SH-SY5Y (cell line): ENCODE data around the gene GNPNAT1.

ENCODE experiments used
- GATA2 ChIP-seq: IDR thresholded peaks from 2 replicates; pipeline ENCODE4 v1.6.1; 2011; ENCODE audit warnings: mild to moderate bottlenecking, low read depth, low read length
- GATA3 ChIP-seq: IDR thresholded peaks from 2 replicates; pipeline ENCODE4 v1.6.1; 2011; ENCODE audit warnings: low read depth, mild to moderate bottlenecking, low read length, moderate library complexity

DNA sequence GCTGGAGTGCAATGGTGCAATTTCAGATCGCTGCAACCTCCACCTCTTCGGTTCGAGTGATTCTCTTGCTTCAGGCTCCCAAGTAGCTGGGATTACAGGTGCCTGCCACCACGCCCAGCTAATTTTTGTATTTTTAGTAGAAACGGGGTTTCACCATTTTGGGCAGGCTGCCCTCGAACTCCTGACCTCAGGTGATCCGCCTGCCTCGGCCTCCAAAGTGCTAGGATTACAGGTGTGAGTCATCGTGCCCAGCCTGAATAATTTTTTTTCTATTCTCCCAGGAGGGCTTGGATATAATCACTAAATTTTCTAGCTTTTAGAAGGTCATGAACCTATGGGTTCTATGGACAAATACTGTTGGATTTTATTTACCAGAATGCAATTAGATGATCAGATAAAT, 44.7 kb upstream of the GNPNAT1 start:
- TF ChIP-seq GATA2: no peak
- TF ChIP-seq GATA3: no peak
